Adipose tissue (tissue), 3 donors: ENCODE measurements around the gene PSD4. TPM values are rescaled to one million over a fixed set of nuclear protein-coding genes. Genes with fewer than 3 reads are reported as not detected.

Experiments used
- H3K27ac ChIP-seq: one replicate; pipeline ENCODE4 v1.5.1; 2013; ENCODE audit warnings: low read depth, low read length
- WGBS, 3 donors: extraction: QIAGEN DNeasy Blood & Tissue Kit; methylation state at CpG; one replicate each; pipeline ENCODE4 v1.1.7; 2013; 5-methylcytosine and 5-hydroxymethylcytosine counted together
- polyA plus RNA-seq, 3 donors: library from polyadenylated mRNA; stranded (reverse); fragments of 200-250 nt; gene quantifications; one replicate each; pipeline ENCODE4 v1.2.3, GENCODE V29; 2013
- donor health status: healthy with polysubstance abuse.
- donor health status: Bipolar disorder and iron deficiency.
- donor health status: healthy.

Gene PSD4
- polyA plus RNA-seq, 3 donors, result 1.2 to 11.2 (median 5.9) TPM

DNA sequence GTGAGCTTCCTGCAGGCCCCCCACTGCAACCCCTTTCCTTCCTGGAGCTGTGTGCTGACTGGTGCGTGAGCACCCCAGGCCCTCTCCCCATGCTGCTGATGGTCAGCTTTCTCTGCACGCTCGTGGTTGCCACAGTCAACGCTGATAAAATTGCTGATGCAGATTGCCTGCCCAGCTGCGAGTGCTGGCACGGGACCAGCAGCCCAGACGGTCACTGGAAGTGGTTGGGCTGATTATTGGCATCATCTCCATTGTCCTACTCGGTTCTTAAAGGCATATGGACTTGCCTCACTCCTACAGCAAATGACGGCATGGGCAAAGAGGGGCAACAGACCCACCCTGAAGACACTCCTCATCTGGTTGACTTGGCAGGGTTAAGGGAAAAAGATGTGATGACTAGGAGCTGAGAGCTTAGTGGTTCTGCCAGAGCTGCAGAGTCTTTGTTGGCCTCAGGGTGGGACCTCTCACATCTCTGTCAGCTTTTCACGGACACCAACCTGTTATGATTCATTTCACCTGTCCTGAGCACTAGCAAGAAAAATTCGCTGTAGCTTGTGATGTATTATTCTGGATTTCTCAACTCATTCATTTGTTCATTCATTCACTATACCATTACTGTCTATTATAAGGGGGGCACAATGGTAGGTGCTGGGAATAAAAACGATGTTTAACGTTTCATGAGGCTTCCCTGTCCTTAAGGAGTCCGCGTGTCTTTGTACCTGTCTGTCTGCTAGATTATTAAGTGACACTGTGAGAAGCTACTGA is 66.6 kb downstream of the PSD4 start:
- 26 to 29% (median 26%) methylated on average over 15 of the region's 15 CpGs for WGBS, 3 donors
- H3K27ac ChIP-seq, result no peak overlapping the region

DNA sequence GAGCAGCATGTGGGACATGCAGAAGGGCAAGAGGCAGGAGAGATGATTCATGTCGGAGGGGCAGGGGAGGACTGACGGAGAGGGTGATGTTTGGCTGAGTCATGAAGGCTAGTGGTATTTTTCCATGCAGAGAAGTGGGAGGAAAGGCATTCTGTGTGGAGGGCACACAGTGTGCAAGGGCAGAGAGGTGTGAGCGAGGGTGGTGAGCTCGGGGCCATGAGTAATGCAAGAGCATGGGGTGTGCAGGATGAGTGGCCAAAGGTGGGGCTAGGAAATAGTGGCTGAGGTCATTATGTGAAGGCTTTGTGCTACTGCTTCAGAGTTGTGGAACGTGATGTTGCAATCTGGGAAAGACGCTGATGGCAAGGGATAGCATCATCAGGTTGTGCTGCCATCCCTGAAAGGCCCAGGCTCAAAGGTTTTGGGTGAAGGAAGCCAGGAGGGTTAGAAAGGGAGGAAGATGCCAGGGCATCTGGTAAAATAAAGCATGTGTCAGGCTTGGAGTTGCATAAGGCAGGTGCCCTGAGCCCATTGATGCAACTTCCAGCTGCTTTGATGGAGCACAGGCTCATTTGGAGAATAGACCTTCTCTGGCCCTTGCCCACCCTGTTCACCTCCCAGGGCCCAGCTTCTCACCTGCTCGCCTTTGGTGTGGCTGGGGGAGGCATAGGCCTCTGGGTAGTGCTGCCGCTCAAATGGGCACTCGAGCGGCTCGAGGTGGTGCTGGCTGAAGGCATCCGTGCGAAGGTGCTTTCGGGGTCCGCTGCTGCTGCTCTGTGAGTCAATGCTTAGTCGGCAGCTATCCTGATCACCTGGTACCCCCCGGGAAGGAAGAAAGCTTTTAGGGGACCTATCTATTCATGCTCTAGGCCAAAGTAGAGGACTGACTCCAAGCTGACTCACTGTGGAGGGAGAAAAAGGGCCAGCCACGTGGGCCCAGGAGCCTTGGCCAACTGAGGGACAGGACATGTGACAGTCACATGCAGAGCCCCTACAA is 67.4 kb downstream of the PSD4 start:
- whole genome bisulfite sequencing, 3 donors, result 72 to 86% (median 74%) methylated on average over 18 of the region's 18 CpGs
- H3K27ac ChIP-seq, result no peak overlapping the region

DNA sequence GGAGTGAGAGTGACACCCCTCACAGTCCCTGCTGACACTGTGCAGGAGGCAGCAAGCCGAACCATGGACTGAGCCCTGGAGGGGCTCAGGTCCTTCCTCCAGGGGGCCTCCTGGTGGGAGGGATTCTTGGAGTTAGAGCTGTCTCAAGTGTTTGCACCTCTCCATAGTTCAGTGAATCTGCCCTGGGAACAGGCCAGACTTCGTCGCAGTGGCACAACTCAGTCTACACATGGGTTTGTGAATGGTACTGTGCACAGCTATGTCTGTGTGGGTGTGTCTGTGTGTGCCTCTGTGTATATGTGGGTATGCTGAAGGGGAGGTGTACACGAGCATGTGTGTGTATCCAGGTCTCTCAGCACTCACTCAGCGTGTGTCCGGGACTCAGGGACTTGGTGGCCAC is 68.6 kb downstream of the PSD4 start:
- H3K27ac ChIP-seq, result no peak overlapping the region
- WGBS, 3 donors, result 89 to 96% (median 95%) methylated on average over 6 of the region's 6 CpGs

DNA sequence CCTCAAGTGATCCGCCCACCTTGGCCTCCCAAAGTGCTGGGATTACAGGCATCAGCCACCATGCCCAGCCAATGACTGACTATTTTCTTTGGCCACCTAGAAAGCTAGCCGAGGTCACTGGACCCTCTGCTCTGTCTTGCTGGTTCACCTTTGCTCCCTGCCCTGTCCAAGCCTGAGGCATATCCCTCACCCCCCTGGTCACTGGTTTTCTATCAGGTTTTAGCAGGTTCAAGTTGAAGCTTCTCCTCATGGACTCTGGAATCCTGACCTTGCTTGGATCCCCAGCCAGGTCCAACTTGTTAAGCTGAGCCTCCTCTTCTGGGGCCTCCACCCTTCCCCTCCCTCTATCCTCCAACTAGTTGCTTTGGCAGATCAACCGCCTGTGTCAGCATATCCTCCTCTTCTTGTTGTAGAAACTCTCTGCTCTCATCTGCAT is 71.5 kb downstream of the PSD4 start:
- 79 to 85% (median 84%) methylated on average over 3 of the region's 3 CpGs for WGBS, 3 donors
- H3K27ac ChIP-seq, result no peak overlapping the region

DNA sequence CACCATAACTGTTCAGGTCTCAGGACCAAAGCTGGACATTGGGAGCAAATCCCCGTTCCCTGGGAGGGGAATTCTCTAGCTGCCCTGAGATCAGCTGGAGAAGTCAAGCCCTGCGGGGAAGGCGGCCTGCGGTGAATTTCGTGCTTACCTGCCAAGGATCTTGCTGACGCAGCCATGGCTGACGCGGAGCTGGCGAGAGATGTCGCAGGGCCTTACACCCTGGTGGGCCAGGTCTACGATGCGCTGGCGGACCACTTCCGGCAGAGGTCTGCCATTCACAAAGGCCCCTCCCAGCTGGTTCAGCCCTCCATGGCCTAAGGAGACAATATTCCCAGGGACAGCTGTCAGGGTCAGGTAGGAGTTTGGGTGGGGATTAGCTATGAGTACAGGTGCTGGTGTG is 72.8 kb downstream of the PSD4 start:
- WGBS, 3 donors, result 84 to 92% (median 89%) methylated on average over 14 of the region's 14 CpGs
- no peak overlapping the region for H3K27ac ChIP-seq

DNA sequence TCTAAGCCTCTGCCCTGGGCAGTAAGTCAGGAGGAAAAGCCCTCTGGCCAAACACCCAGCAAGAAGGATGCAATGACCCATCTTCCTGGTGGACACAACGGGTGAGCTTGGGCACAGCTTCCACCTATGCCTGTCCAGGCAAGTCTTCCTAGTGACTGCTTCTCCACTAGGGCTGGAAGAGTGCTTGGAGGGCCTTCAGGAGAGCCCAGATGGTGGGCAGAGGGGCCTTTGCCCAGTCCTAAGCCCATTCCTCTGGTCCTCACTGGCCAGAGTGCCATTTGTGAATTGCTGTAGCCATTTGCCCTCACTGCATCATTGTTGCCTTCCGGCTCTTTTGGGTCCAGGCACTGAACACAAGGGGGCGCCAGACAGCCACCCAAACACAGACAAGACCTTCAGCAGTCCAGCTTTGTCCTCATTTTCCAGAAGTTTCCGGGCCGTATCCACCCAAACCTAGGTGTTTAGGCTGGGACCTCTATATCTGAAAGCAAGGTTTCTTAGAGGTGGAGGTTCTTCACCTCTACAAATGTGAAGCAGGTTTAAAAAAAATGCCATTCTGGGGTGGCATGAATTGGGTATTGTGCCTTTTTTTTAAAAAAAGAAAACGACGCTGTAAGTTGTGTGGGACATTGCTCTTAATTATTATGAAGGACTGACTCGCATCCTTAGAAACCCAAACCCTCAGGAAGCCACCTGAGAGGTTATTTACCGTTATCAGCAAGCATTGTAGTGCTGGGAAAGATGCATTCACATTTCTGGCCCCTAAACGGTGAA is 75.4 kb downstream of the PSD4 start:
- 32 to 43% (median 40%) methylated on average over 10 of the region's 10 CpGs for WGBS, 3 donors

DNA sequence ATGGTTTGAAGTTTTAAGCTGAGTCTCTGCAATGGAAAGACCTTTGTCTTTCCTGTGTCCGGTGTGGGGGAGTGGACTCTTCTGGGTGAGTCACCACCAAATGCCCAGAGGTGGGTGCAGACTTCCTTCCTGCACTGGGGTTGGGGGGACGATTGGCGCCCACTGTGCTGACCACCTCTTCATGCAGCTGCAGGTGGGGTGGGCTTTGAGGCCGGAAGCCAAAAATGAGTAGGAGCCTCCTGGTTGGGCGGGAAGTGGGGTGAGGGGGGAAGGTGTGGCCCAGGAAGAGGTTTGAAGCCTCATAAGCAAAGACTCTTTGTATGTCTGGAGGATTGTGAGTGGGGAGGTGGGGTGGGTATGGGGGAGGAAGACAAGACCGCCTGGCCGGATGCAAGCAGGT is 77.3 kb downstream of the PSD4 start:
- WGBS, 3 donors, result 47 to 81% (median 49%) methylated on average over 7 of the region's 7 CpGs
- H3K27ac ChIP-seq, result no peak overlapping the region

More for the DNA sequence above, 75.4 kb downstream of the PSD4 start:
- H3K27ac ChIP-seq, result no peak overlapping the region

DNA sequence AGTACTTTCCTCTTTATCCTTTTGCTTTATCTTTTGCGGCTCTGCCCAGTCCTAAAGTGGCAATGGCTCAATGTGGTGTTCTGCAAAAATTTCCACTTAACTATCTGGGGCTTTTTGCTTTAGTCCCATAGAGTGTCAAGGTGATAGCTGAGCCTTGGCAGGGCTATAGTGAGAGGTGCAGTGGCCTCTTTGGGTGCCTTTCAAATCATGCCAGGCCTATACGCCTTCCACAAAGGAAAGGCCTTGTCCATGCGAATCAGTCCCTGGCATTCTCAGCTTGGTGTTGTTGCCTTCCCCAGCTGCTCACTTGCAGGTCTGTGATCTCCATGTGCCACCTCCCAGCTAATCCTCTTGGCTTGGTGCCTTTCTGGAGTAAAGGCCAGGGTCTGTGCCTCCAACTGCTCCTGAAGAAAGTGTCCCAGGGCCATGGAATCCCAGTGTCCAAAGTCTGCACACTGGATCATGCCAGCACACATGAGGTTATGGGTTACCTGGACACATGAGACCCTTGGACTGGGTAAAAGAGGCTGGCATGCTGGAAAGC is 78.3 kb downstream of the PSD4 start:
- 95 to 100% (median 99%) methylated on average over 3 of the region's 3 CpGs for WGBS, 3 donors
- peak overlapping the region; percentile 43 for H3K27ac ChIP-seq

DNA sequence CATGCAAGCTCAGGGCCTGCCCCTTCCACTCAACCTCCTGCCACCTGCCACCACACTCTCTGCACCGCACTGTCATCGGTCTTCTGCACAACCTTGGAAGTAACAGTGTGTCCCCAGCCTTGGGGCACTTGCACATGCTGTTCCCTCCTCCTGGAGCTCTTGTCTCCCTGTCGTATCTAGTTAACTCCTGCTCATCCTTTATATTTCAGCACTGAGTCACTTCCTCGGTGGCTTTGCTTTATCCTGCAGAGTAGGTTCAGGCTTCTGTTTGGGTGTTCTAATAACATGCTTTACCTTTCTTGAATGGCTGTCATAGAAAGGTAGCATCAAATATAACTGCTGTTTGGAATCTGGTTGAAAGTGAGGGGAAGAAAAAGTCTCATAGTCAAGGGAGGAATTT is 79.7 kb downstream of the PSD4 start:
- 79 to 94% (median 93%) methylated on average over 4 of the region's 4 CpGs for WGBS, 3 donors
- no peak overlapping the region for H3K27ac ChIP-seq

DNA sequence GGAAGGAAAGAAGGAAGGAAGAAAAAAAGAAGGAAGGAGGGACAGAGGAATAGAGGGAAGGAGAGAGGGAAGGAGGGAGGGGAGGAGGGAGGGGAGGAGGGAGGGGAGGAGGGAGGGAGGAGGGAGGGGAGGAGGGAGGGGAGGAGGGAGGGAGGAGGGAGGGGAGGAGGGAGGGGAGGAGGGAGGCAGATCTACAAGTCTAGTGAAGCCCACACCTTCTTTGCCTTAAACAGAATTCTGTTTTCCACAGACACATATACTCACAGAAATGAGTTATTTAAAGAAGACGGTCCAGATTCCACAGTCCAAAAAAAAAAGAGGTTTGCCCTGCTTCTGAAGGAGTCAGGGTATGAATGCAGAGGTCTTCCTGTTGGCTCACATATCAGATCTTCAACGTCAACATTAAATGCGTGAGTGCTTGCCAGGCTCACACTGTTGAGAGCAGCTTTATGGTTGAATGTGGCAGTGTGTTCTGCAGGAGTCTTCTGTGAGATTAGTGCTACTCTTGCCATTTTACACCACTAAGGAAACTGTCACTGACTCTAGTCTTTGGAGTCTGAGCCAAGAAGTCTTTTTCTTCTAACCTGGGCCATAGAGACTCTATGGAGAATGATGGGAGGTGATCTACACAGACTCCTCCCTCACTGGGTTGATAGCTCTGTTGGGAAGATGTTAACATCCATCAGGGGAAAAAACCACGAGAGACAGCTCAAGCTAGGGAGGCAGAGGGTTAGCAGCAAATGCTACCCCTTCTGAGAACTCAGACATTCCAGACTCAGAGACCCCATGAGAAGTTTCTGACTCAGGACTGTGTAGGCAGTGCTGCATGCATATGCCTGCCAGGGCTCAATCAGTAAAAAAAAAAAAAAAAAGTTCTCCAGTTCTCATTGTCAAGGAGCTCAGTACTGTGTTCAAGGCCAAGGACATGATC is 81.6 kb downstream of the PSD4 start:
- no peak overlapping the region for H3K27ac ChIP-seq
- 52 to 63% (median 52%) methylated on average over 4 of the region's 4 CpGs for WGBS, 3 donors

DNA sequence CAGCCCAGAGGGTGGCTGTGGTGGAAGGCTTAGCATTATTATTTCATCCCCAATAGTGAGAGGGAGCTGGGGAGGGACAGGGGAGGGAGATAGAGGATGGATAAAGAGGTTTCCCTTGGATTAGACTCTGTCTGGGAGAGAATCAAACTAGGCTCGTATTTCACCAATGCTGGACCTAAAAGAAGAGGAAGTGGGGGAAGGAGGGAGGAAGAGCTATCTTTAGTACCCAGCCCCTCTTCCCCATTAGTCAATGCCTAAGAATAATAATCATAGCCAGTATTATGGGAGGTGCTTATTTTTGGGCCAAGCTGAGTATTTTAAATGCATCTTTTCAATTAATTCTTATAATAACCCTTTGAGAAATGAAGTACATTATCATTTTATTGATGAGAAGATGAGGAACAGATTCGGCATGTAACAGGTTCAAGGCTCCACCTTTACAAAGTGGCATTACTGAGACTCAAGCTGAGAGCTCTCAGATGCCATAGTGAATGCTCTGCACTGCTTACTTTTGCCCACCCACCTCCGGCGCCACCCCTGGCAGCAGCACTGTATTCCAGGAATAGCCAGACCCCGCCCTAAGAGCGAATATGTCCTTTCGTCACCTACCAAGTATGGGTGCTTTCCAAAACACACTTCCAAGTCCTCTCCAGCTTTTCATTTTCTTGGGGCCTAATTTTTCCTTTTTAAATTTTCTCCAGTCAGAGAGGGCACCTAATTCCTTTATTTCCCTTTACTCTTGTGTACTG is 83.9 kb downstream of the PSD4 start:
- no peak overlapping the region for H3K27ac ChIP-seq

DNA sequence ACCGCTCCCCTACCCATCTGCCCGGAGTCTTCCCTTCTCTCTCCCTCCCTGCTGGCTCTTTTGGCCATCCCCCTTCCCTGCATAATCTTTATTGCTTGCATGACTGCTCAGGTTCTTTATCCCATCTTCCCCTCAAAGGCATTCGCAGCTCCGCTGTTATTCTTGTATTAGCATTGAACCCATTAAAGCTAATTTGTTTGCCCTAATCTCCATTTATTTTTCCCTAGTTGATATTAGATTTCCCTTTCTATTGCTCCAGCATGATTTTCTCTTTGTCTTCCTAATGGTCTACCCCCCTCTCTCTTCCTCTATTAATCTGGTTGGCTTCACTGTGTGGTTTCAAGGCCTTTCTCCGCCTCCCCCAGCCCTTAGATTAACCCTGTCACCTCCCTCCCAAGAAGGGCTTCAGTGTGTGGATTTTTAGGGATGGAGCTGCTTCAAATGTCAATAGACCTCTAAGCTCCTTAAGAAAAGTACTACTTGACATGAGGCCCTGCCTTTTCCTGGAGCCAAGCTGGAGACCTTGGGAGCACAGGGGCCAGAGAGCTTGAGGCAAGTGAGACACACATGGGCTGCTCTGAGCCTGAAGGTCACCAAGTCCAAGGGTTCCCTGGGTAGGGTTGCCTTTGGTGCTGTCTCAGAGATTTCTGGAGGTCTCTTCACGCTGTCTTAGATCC is 84.8 kb downstream of the PSD4 start:
- no peak overlapping the region for H3K27ac ChIP-seq
- WGBS, 3 donors, result 79 to 95% (median 93%) methylated on average over 6 of the region's 6 CpGs

More for the DNA sequence above, 83.9 kb downstream of the PSD4 start:
- WGBS, 3 donors, result 75 to 77% (median 77%) methylated on average over 7 of the region's 7 CpGs

Other genes with a start within 250 kb of the PSD4 start
- not detected for gene IL36G, start 196.0 kb upstream of the PSD4 start, polyA plus RNA-seq
- under 1 TPM in 1 of 3 donors, not detected in 2; 0.45 TPM for gene IL36A, start 168.5 kb upstream of the PSD4 start, polyA plus RNA-seq
- gene IL36B, start 121.1 kb upstream of the PSD4 start, polyA plus RNA-seq, result not detected
- under 1 TPM in 1 of 3 donors, not detected in 2; 0.01 TPM for gene IL36RN, start 114.8 kb upstream of the PSD4 start, polyA plus RNA-seq
- not detected for gene IL1F10, start 106.0 kb upstream of the PSD4 start, polyA plus RNA-seq
- 10 to 100 TPM in 2 of 3 donors, under 1 TPM in 1; 0.86 to 21.7 (median 11.6) TPM for gene IL1RN, start 46.4 kb upstream of the PSD4 start, polyA plus RNA-seq
- 10 to 100 TPM in 1 of 3 donors, under 1 TPM in 2; 0.07 to 19.0 (median 0.22) TPM for gene PAX8, start 105.0 kb downstream of the PSD4 start, polyA plus RNA-seq